ENCODE data around the gene C4orf33. TPM values are rescaled to one million over a fixed set of nuclear protein-coding genes. Genes with fewer than 3 reads are reported as not detected.
"Not testable (repeated sequence)": the region's sequence is repeated elsewhere in the genome, so short reads cannot be mapped to it uniquely, and the experiment has no call there.

The C4orf33 gene
- total RNA-seq, 2 experiments from 2014 or later: 11.8 to 18.6 TPM

DNA sequence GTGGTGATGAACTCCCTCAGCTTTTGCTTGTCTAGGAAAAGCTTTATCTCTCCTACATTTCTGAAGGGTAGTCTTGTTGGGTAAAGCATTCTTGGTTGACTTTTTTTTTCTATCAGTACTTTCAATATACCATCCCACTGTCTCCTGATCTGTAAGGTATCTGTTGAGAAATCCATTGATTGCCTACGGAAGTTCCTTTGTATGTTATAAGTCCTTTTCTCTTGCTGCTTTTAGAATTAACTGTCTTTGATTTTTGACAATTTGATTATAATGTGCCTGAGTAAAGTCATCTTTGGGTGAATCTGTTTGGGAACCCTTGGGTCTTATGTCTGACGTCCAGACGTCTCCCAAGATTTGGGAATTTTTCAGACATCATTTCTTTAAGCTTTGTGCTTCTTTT lies 33.4 kb upstream of the C4orf33 start:
- no TSS peak for BruUV-seq (replicated peaks)
- H3K36me3 ChIP-seq (ENCODE audit: insufficient read depth, low read length): peaks cover 51% of the 10 kb centered on the region
- no peaks in the 10 kb centered on the region for H3K4me1 ChIP-seq (ENCODE audit: insufficient read depth, low read length, poor library complexity, severe bottlenecking)
- H3K4me3 ChIP-seq (ENCODE audit: low read depth, low read length, poor library complexity, severe bottlenecking): no peak overlapping the region
- H3K9me2 ChIP-seq (ENCODE audit: insufficient read depth, low read length): no peaks in the 10 kb centered on the region
- H3K9me3 ChIP-seq (ENCODE audit: low read length): peaks cover 60% of the 10 kb centered on the region
- H2AFZ ChIP-seq (ENCODE audit: low read length): no peak overlapping the region
- peaks cover 16% of the 10 kb centered on the region; the same call in 1 of the 2 replicates for H3K79me2 ChIP-seq (ENCODE audit: insufficient read depth, low read depth, low read length)
- no peak overlapping the region for H3K4me2 ChIP-seq (ENCODE audit: low read length)
- no peak overlapping the region for H3K27ac ChIP-seq (ENCODE audit: low read depth, low read length, poor library complexity, severe bottlenecking)
- H4K20me1 ChIP-seq (ENCODE audit: insufficient read depth, low read length): no peaks in the 10 kb centered on the region
- TF ChIP-seq, protein P1, sequence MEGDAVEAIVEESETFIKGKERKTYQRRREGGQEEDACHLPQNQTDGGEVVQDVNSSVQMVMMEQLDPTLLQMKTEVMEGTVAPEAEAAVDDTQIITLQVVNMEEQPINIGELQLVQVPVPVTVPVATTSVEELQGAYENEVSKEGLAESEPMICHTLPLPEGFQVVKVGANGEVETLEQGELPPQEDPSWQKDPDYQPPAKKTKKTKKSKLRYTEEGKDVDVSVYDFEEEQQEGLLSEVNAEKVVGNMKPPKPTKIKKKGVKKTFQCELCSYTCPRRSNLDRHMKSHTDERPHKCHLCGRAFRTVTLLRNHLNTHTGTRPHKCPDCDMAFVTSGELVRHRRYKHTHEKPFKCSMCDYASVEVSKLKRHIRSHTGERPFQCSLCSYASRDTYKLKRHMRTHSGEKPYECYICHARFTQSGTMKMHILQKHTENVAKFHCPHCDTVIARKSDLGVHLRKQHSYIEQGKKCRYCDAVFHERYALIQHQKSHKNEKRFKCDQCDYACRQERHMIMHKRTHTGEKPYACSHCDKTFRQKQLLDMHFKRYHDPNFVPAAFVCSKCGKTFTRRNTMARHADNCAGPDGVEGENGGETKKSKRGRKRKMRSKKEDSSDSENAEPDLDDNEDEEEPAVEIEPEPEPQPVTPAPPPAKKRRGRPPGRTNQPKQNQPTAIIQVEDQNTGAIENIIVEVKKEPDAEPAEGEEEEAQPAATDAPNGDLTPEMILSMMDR (conservative IDR thresholded peaks at IDR 0.05; ENCODE audit: low read length): no peak
- no peak for TF ChIP-seq EZH2phosphoT487 (IDR thresholded peaks at IDR 0.05; ENCODE audit: borderline replicate concordance, low read depth, low read length)
- ChIA-PET POLR2A (interaction anchor here (1.1 kb wide), 2 partner anchors 11 to 25 kb away, joined by 3 to 4 read pairs; no protein-coding TSS in a partner anchor), CTCF (ENCODE audit: unreplicated experiment) (no interaction called here)
- no peak for DNase-seq (ENCODE audit: low spot score)
- intact Hi-C loops (cut with micrococcal nuclease; ENCODE audit: unreplicated experiment): no loop called here

DNA sequence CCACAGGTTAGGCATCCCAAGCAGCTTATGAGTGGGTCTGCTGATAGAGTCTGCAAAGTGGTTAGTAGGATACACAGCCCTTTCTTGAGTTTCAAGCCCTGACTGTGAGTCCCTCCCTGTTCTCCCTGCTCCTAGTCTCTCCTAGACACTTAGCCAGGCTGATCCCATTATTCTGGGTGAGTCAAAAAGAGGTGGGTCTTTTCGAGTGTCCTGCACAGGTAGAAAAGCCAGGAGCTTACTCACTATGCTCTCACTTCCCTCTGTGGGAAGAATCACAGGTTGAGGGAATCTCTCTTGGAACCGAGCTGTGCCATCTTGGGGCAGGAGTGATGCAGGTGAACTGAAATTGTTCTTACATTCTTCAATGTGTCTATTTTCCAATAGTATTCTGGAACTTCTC lies 32.3 kb upstream of the C4orf33 start:
- Histone ChIP-seq H3K36me3 (ENCODE audit: insufficient read depth, low read length) (peaks cover 51% of the 10 kb centered on the region), H3K9me2 (ENCODE audit: insufficient read depth, low read length) (no peaks in the 10 kb centered on the region), H4K20me1 (ENCODE audit: insufficient read depth, low read length) (no peaks in the 10 kb centered on the region), H3K4me3 (ENCODE audit: low read depth, low read length, poor library complexity, severe bottlenecking) (no peak overlapping the region), H3K4me1 (ENCODE audit: insufficient read depth, low read length, poor library complexity, severe bottlenecking) (no peaks in the 10 kb centered on the region), H3K27ac (ENCODE audit: low read depth, low read length, poor library complexity, severe bottlenecking) (no peak overlapping the region), H3K79me2 (ENCODE audit: insufficient read depth, low read depth, low read length) (peaks cover 16% of the 10 kb centered on the region; the same call in 1 of the 2 replicates), H3K9me3 (ENCODE audit: low read length) (peaks cover 54% of the 10 kb centered on the region), H2AFZ (ENCODE audit: low read length) (no peak overlapping the region), H3K4me2 (ENCODE audit: low read length) (no peak overlapping the region)
- no peak for DNase-seq (ENCODE audit: low spot score)
- no TSS peak for BruUV-seq (replicated peaks)
- intact Hi-C loops (cut with micrococcal nuclease; ENCODE audit: unreplicated experiment): no loop called here
- ChIA-PET POLR2A (interaction anchor here (1.1 to 2.0 kb wide), 4 partner anchors 9 to 24 kb away, joined by 3 to 6 read pairs (median 4); no protein-coding TSS in a partner anchor), CTCF (ENCODE audit: unreplicated experiment) (no interaction called here)
- TF ChIP-seq, protein P1 (conservative IDR thresholded peaks at IDR 0.05; ENCODE audit: low read length): no peak
- no peak for TF ChIP-seq EZH2phosphoT487 (IDR thresholded peaks at IDR 0.05; ENCODE audit: borderline replicate concordance, low read depth, low read length)

DNA sequence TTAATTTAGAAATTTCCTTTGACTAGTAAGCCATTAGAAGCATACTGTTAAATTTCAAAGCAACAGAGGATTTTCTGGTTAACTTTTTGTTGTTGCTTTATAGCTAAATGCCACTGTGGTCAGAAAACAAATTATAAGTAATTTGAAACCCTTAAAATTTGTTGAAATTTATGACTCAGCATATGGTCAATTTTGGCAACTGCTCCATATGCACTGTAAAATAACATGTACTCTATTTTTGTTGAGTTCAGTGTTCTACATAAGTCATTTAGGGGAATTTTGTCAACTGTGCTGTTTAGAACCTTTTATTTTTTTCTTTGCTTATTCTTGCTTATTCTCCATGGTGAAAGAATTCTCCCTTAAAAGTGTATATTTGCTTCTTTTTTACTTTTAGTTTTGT lies 31.2 kb upstream of the C4orf33 start:
- H4K20me1 ChIP-seq (ENCODE audit: insufficient read depth, low read length): no peaks in the 10 kb centered on the region
- no peak overlapping the region for H3K27ac ChIP-seq (ENCODE audit: low read depth, low read length, poor library complexity, severe bottlenecking)
- no TSS peak for BruUV-seq (replicated peaks)
- TF ChIP-seq, protein P1 (conservative IDR thresholded peaks at IDR 0.05; ENCODE audit: low read length): no peak
- TF ChIP-seq EZH2phosphoT487 (IDR thresholded peaks at IDR 0.05; ENCODE audit: borderline replicate concordance, low read depth, low read length): no peak
- no peak overlapping the region for H3K4me3 ChIP-seq (ENCODE audit: low read depth, low read length, poor library complexity, severe bottlenecking)
- H3K36me3 ChIP-seq (ENCODE audit: insufficient read depth, low read length): peaks cover 51% of the 10 kb centered on the region
- no peak for DNase-seq (ENCODE audit: low spot score)
- POLR2A ChIA-PET: interaction anchor here (1.7 to 2.0 kb wide), 3 partner anchors 10 to 23 kb away, joined by 4 to 6 read pairs (median 4); no protein-coding TSS in a partner anchor
- no peak overlapping the region for H2AFZ ChIP-seq (ENCODE audit: low read length)
- peaks cover 46% of the 10 kb centered on the region for H3K9me3 ChIP-seq (ENCODE audit: low read length)
- CTCF ChIA-PET (ENCODE audit: unreplicated experiment): no interaction called here
- intact Hi-C loops (cut with micrococcal nuclease; ENCODE audit: unreplicated experiment): no loop called here
- no peaks in the 10 kb centered on the region for H3K9me2 ChIP-seq (ENCODE audit: insufficient read depth, low read length)
- peaks cover 16% of the 10 kb centered on the region; the same call in 1 of the 2 replicates for H3K79me2 ChIP-seq (ENCODE audit: insufficient read depth, low read depth, low read length)
- no peak overlapping the region for H3K4me2 ChIP-seq (ENCODE audit: low read length)
- peaks cover 2% of the 10 kb centered on the region for H3K4me1 ChIP-seq (ENCODE audit: insufficient read depth, low read length, poor library complexity, severe bottlenecking)

DNA sequence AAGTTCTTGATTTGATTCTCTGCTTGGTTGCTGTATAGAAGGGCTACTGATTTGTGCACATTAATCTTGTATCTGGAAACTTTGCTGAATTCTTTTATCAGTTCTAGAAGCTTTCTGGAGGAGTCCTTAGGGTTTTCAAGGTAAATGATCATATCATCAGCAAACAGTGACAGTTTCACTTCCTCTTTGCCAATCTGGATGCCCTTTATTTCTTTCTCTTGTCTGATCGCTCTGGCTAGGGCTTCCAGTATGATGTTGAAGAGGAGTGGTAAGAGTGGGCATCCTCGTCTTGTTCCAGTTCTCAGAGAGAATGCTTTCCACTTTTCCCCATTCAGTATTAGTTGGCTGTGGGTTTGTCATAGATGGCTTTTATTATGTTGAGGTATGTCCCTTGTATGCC lies 26.4 kb upstream of the C4orf33 start:
- H3K4me1 ChIP-seq (ENCODE audit: insufficient read depth, low read length, poor library complexity, severe bottlenecking); H3K4me2 ChIP-seq (ENCODE audit: low read length); POLR2A ChIA-PET; H2AFZ ChIP-seq (ENCODE audit: low read length); BruUV-seq (replicated peaks); CTCF ChIA-PET (ENCODE audit: unreplicated experiment); H3K4me3 ChIP-seq (ENCODE audit: low read depth, low read length, poor library complexity, severe bottlenecking); intact Hi-C loops (cut with micrococcal nuclease; ENCODE audit: unreplicated experiment); H3K27ac ChIP-seq (ENCODE audit: low read depth, low read length, poor library complexity, severe bottlenecking); H4K20me1 ChIP-seq (ENCODE audit: insufficient read depth, low read length); H3K9me2 ChIP-seq (ENCODE audit: insufficient read depth, low read length): not testable (repeated sequence)
- peaks cover 16% of the 10 kb centered on the region; the same call in 1 of the 2 replicates for H3K79me2 ChIP-seq (ENCODE audit: insufficient read depth, low read depth, low read length)
- peaks cover 42% of the 10 kb centered on the region for H3K36me3 ChIP-seq (ENCODE audit: insufficient read depth, low read length)
- H3K9me3 ChIP-seq (ENCODE audit: low read length): peaks cover 37% of the 10 kb centered on the region
- peak; percentile 46 for DNase-seq (ENCODE audit: low spot score)
